Measurements from ENCODE around the gene NIBAN1.
"Not testable (repeated sequence)": the region's sequence is repeated elsewhere in the genome, so short reads cannot be mapped to it uniquely, and the experiment has no call there.

Gene NIBAN1

GRCh38 chr1:184974056-184974836, at the start of gene NIBAN1:
Gene NIBAN1 (minus strand): TSS chr1:184974508. CDS start chr1:184974356, 152 bp downstream.
- Mint-ChIP-seq H3K9me3 (ENCODE audit: low read depth) (no peaks in the 10 kb centered on the region), H3K27ac (peak within 1 kb of the TSS; percentile 98), H3K36me3 (peaks cover 4% of the 10 kb centered on the region), H3K27me3 (peaks cover 17% of the 10 kb centered on the region), H3K4me3 (peak within 1 kb of the TSS; percentile 97), H3K4me1 (ENCODE audit: low read depth) (peaks cover 44% of the 10 kb centered on the region)

GRCh38 chr1:185017966-185018365, 43.7 kb upstream of the NIBAN1 start:
- H3K9me3 Mint-ChIP-seq (ENCODE audit: low read depth): no peaks in the 10 kb centered on the region
- no peaks in the 10 kb centered on the region for H3K36me3 Mint-ChIP-seq
- H3K27ac Mint-ChIP-seq: no peak overlapping the region
- H3K27me3 Mint-ChIP-seq: no peaks in the 10 kb centered on the region
- H3K4me3 Mint-ChIP-seq: no peak overlapping the region
- no peaks in the 10 kb centered on the region for H3K4me1 Mint-ChIP-seq (ENCODE audit: low read depth)

- no peaks in the 10 kb centered on the region for H3K36me3 Mint-ChIP-seq
- no peaks in the 10 kb centered on the region for H3K27me3 Mint-ChIP-seq
- H3K27ac Mint-ChIP-seq: no peak overlapping the region
- no peaks in the 10 kb centered on the region for H3K4me1 Mint-ChIP-seq (ENCODE audit: low read depth)
- H3K9me3 Mint-ChIP-seq (ENCODE audit: low read depth): no peaks in the 10 kb centered on the region
- H3K4me3 Mint-ChIP-seq: no peak overlapping the region
Observed at GRCh38 chr1:185017338-185017737, 43.0 kb upstream of the NIBAN1 start.

GRCh38 chr1:185016880-185017279, 42.6 kb upstream of the NIBAN1 start:
- no peaks in the 10 kb centered on the region for H3K27me3 Mint-ChIP-seq
- no peaks in the 10 kb centered on the region for H3K36me3 Mint-ChIP-seq
- H3K9me3 Mint-ChIP-seq (ENCODE audit: low read depth): no peaks in the 10 kb centered on the region
- H3K27ac Mint-ChIP-seq: no peak overlapping the region
- H3K4me1 Mint-ChIP-seq (ENCODE audit: low read depth): no peaks in the 10 kb centered on the region
- no peak overlapping the region for H3K4me3 Mint-ChIP-seq

GRCh38 chr1:185015631-185016030, 41.3 kb upstream of the NIBAN1 start:
- Mint-ChIP-seq H3K27me3 (no peaks in the 10 kb centered on the region), H3K27ac (no peak overlapping the region), H3K4me3 (no peak overlapping the region), H3K9me3 (ENCODE audit: low read depth) (no peaks in the 10 kb centered on the region), H3K36me3 (no peaks in the 10 kb centered on the region), H3K4me1 (ENCODE audit: low read depth) (no peaks in the 10 kb centered on the region)

GRCh38 chr1:185014941-185015340, 40.6 kb upstream of the NIBAN1 start:
- H3K4me1 Mint-ChIP-seq (ENCODE audit: low read depth): no peaks in the 10 kb centered on the region
- H3K36me3 Mint-ChIP-seq: no peaks in the 10 kb centered on the region
- H3K4me3 Mint-ChIP-seq: no peak overlapping the region
- no peaks in the 10 kb centered on the region for H3K27me3 Mint-ChIP-seq
- no peaks in the 10 kb centered on the region for H3K9me3 Mint-ChIP-seq (ENCODE audit: low read depth)
- no peak overlapping the region for H3K27ac Mint-ChIP-seq

GRCh38 chr1:185010361-185010760, 36.1 kb upstream of the NIBAN1 start:
- Mint-ChIP-seq H3K4me3 (no peak overlapping the region), H3K36me3 (no peaks in the 10 kb centered on the region), H3K4me1 (ENCODE audit: low read depth) (no peaks in the 10 kb centered on the region), H3K9me3 (ENCODE audit: low read depth) (no peaks in the 10 kb centered on the region), H3K27me3 (no peaks in the 10 kb centered on the region), H3K27ac (no peak overlapping the region)

GRCh38 chr1:185008838-185009237, 34.5 kb upstream of the NIBAN1 start:
- H3K9me3 Mint-ChIP-seq (ENCODE audit: low read depth): no peaks in the 10 kb centered on the region
- H3K27ac Mint-ChIP-seq: no peak overlapping the region
- no peak overlapping the region for H3K4me3 Mint-ChIP-seq
- no peaks in the 10 kb centered on the region for H3K27me3 Mint-ChIP-seq
- H3K4me1 Mint-ChIP-seq (ENCODE audit: low read depth): no peaks in the 10 kb centered on the region
- no peaks in the 10 kb centered on the region for H3K36me3 Mint-ChIP-seq

- not testable (repeated sequence) for H3K36me3 Mint-ChIP-seq; H3K4me1 Mint-ChIP-seq (ENCODE audit: low read depth); H3K27ac Mint-ChIP-seq; H3K4me3 Mint-ChIP-seq; H3K9me3 Mint-ChIP-seq (ENCODE audit: low read depth)
- peaks cover 14% of the 10 kb centered on the region for H3K27me3 Mint-ChIP-seq
Observed at GRCh38 chr1:185001312-185001880, 27.1 kb upstream of the NIBAN1 start.

- not testable (repeated sequence) for H3K4me1 Mint-ChIP-seq (ENCODE audit: low read depth); H3K36me3 Mint-ChIP-seq; H3K27ac Mint-ChIP-seq; H3K4me3 Mint-ChIP-seq; H3K9me3 Mint-ChIP-seq (ENCODE audit: low read depth)
- H3K27me3 Mint-ChIP-seq: peaks cover 19% of the 10 kb centered on the region
Observed at GRCh38 chr1:184999974-185000373, 25.7 kb upstream of the NIBAN1 start.

- H3K4me1 Mint-ChIP-seq (ENCODE audit: low read depth): no peaks in the 10 kb centered on the region
- H3K36me3 Mint-ChIP-seq: peaks cover 12% of the 10 kb centered on the region
- H3K27me3 Mint-ChIP-seq: peaks cover 19% of the 10 kb centered on the region
- no peak overlapping the region for H3K27ac Mint-ChIP-seq
- no peak overlapping the region for H3K4me3 Mint-ChIP-seq
- H3K9me3 Mint-ChIP-seq (ENCODE audit: low read depth): peaks cover 5% of the 10 kb centered on the region
Observed at GRCh38 chr1:184994301-184994700, 20.0 kb upstream of the NIBAN1 start.

- Mint-ChIP-seq H3K36me3 (peaks cover 12% of the 10 kb centered on the region), H3K4me3 (no peak overlapping the region), H3K27me3 (peaks cover 14% of the 10 kb centered on the region), H3K27ac (no peak overlapping the region), H3K4me1 (ENCODE audit: low read depth) (no peaks in the 10 kb centered on the region), H3K9me3 (ENCODE audit: low read depth) (peaks cover 5% of the 10 kb centered on the region)
Observed at GRCh38 chr1:184992271-184992670, 18.0 kb upstream of the NIBAN1 start.

- Mint-ChIP-seq H3K27ac (no peak overlapping the region), H3K27me3 (peaks cover 16% of the 10 kb centered on the region), H3K9me3 (ENCODE audit: low read depth) (peaks cover 5% of the 10 kb centered on the region), H3K36me3 (peaks cover 9% of the 10 kb centered on the region), H3K4me3 (no peak overlapping the region), H3K4me1 (ENCODE audit: low read depth) (no peaks in the 10 kb centered on the region)
Observed at GRCh38 chr1:184990204-184990603, 15.9 kb upstream of the NIBAN1 start.

- no peaks in the 10 kb centered on the region for H3K4me1 Mint-ChIP-seq (ENCODE audit: low read depth)
- no peaks in the 10 kb centered on the region for H3K9me3 Mint-ChIP-seq (ENCODE audit: low read depth)
- H3K27me3 Mint-ChIP-seq: peaks cover 14% of the 10 kb centered on the region
Observed at GRCh38 chr1:184988506-184988905, 14.2 kb upstream of the NIBAN1 start.

GRCh38 chr1:184987696-184988095, 13.4 kb upstream of the NIBAN1 start:
- Mint-ChIP-seq H3K27me3 (peaks cover 16% of the 10 kb centered on the region), H3K27ac (no peak overlapping the region), H3K9me3 (ENCODE audit: low read depth) (no peaks in the 10 kb centered on the region), H3K4me3 (no peak overlapping the region), H3K4me1 (ENCODE audit: low read depth) (no peaks in the 10 kb centered on the region), H3K36me3 (no peaks in the 10 kb centered on the region)

More at GRCh38 chr1:184988506-184988905, 14.2 kb upstream of the NIBAN1 start:
- Mint-ChIP-seq H3K27ac (no peak overlapping the region), H3K36me3 (peaks cover 1% of the 10 kb centered on the region), H3K4me3 (no peak overlapping the region)

GRCh38 chr1:184986250-184986649, 11.9 kb upstream of the NIBAN1 start:
- no peak overlapping the region for H3K4me3 Mint-ChIP-seq
- H3K27ac Mint-ChIP-seq: no peak overlapping the region
- no peaks in the 10 kb centered on the region for H3K9me3 Mint-ChIP-seq (ENCODE audit: low read depth)
- no peaks in the 10 kb centered on the region for H3K36me3 Mint-ChIP-seq
- H3K27me3 Mint-ChIP-seq: peaks cover 14% of the 10 kb centered on the region
- no peaks in the 10 kb centered on the region for H3K4me1 Mint-ChIP-seq (ENCODE audit: low read depth)

Measured in activated naive CD8-positive, alpha-beta T cell (primary cell).